Brain microvascular endothelial cell (primary cell): Measurements from ENCODE around the gene TMEM139.

Experiments
- DNase-seq: peaks from one replicate; pipeline ENCODE4 v3.0.0-alpha.2; 2020
- H3K27ac ChIP-seq: fragments of 250-450 bp; sonication (Bioruptor Pico); 2 replicates; pipeline ENCODE4 v1.5.1; 2020; ENCODE audit warnings: mild to moderate bottlenecking, moderate library complexity
- H3K27me3 ChIP-seq: fragments of 250-450 bp; sonication (Bioruptor Pico); replicated peaks from 2 replicates; pipeline ENCODE4 v1.5.1; 2020; ENCODE audit warnings: mild to moderate bottlenecking
- H3K36me3 ChIP-seq: fragments of 250-450 bp; sonication (Bioruptor Pico); replicated peaks from 2 replicates; pipeline ENCODE4 v1.5.1; 2020; ENCODE audit warnings: mild to moderate bottlenecking
- H3K4me3 ChIP-seq: 2 replicates; pipeline ENCODE4 v1.5.1; 2011; ENCODE audit warnings: low read depth, mild to moderate bottlenecking, control low read depth, low read length, moderate library complexity
- in situ Hi-C: cut with HindIII; loops from 2 replicates; pipeline ENCODE4 v1.10.0; 2017; ENCODE audit warnings: low sequenced_read_pairs, low pct_ligation_motif_present
- TF ChIP-seq, protein P1 (sequence below): IDR thresholded peaks from 2 replicates; pipeline ENCODE4 v1.5.1; 2011; ENCODE audit warnings: low read depth, mild to moderate bottlenecking, moderate library complexity, low read length, control low read depth, inconsistent platforms; ENCODE audit errors: missing control alignments

TMEM139 gene

DNA sequence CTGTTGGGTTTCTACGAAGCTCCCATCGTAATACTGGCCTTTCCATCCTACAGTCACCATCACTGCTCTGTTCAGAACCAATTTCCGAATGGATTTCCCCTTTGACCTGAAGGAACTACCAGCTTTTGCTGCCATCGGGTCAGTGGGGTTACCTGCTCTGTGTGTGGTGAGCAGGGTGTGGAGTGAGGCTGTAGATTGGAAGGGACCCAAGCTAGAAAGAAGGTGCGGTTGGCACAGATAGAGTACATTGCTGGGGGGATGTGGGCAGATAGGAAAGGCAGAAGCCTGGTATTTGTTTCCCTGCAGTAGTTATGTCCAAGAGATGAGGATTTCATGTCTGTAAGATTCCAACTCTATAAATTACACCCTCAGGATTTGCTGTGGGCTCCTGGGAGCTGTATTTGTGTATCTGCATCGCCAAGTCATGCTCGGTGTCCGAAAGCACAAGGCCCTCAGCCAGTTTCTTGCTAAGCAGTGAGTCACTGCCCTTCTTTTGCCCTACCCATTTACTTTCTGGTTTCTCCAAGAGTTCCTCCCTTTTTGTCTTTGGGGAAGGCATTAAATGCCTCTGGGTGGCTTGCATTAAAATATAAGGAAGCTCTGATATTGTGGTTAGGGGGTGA is 46.5 kb downstream of the TMEM139 start:
- Histone ChIP-seq H3K27ac (peak overlapping the region; percentile 34), H3K36me3 (no peaks in the 10 kb centered on the region), H3K4me3 (no peak overlapping the region), H3K27me3 (no peaks in the 10 kb centered on the region)
- DNase-seq, result peak; percentile 88
- TF ChIP-seq, protein P1, sequence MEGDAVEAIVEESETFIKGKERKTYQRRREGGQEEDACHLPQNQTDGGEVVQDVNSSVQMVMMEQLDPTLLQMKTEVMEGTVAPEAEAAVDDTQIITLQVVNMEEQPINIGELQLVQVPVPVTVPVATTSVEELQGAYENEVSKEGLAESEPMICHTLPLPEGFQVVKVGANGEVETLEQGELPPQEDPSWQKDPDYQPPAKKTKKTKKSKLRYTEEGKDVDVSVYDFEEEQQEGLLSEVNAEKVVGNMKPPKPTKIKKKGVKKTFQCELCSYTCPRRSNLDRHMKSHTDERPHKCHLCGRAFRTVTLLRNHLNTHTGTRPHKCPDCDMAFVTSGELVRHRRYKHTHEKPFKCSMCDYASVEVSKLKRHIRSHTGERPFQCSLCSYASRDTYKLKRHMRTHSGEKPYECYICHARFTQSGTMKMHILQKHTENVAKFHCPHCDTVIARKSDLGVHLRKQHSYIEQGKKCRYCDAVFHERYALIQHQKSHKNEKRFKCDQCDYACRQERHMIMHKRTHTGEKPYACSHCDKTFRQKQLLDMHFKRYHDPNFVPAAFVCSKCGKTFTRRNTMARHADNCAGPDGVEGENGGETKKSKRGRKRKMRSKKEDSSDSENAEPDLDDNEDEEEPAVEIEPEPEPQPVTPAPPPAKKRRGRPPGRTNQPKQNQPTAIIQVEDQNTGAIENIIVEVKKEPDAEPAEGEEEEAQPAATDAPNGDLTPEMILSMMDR, result no peak
- in situ Hi-C loops, result no loop called here

DNA sequence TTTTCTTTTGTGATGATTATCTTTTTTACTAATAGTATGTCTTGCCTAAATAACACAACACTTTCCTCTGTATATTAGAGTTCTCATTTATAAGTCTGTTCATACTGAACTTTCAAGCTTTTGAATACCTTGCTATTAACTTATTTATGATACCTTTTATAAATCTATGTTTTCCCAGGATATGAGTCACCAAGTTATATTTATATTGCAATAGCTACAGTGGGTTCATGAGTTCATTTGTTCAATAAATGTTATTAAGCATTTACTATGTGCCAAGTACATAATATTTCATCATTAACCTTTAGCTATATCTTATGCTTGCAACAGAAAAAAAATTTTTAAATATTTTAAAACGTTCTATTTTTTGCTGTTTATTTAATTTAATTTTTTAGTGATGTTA is 49.5 kb downstream of the TMEM139 start:
- TF ChIP-seq, protein P1, result no peak
- Histone ChIP-seq H3K27ac (no peak overlapping the region), H3K27me3 (no peaks in the 10 kb centered on the region), H3K36me3 (no peaks in the 10 kb centered on the region), H3K4me3 (no peak overlapping the region)
- in situ Hi-C loops, result no loop called here
- DNase-seq, result no peak

DNA sequence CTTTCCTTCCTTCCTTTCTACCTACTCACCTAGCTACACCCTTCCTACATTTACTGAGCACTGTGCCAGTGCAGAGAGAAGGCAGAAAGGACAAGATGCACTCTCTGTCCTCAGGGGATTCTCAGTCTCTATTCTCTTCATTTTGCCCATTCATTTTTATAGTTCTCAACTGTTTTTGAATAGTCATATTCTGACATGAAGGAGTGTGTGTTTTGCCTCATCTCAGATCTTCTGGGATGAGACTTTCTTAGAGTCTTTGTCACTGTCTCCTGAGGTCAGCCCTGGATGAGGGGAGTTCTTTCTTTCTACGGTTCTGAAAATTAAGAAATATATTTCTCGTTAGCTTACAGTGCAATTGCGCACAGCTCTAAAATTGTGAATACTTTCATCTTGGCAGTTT is 52.5 kb downstream of the TMEM139 start:
- H3K27me3 ChIP-seq, result no peaks in the 10 kb centered on the region
- DNase-seq, result no peak
- in situ Hi-C loops, result no loop called here
- TF ChIP-seq, protein P1, result no peak
- H3K36me3 ChIP-seq, result no peaks in the 10 kb centered on the region
- H3K27ac ChIP-seq, result no peak overlapping the region
- no peak overlapping the region for H3K4me3 ChIP-seq
